Temporal lobe (tissue), 2 donors: ENCODE data around the gene SMC5. TPM values are rescaled to one million over a fixed set of nuclear protein-coding genes. Genes with fewer than 3 reads are reported as not detected.

Experiments
- small RNA-seq: library from RNA; depleted of rRNA; stranded (forward); fragments of <200 nt; gene quantifications from one replicate; pipeline ENCODE3, GENCODE V24; 2014; ENCODE audit warnings: low replicate concordance
- total RNA-seq: library from RNA; depleted of rRNA; stranded (reverse); fragments of >200 nt; gene quantifications from one replicate; pipeline ENCODE4 v1.2.3, GENCODE V29; 2014

Gene SMC5
- total RNA-seq, 1 donor from 2014 or later: 19.9 TPM

Small RNA genes within 50 kb of the gene (small RNA-seq; reads per million reads assigned to genes)
- gene RF00019: not detected

Other genes starting within 250 kb of the SMC5 start
- gene MAMDC2, start 215.1 kb upstream of the SMC5 start, total RNA-seq: 2.5 TPM
- 10.1 TPM for gene KLF9, start 155.7 kb downstream of the SMC5 start, total RNA-seq